ENCODE data around the gene DDIT4L. TPM values are rescaled to one million over a fixed set of nuclear protein-coding genes. Genes with fewer than 3 reads are reported as not detected.

The DDIT4L gene
- total and polyA plus RNA-seq, 2 of the 8 experiments (the other 6 are each of a cell fraction or from before 2014, with no cell fraction given): 3.5 to 6.0 TPM

DNA sequence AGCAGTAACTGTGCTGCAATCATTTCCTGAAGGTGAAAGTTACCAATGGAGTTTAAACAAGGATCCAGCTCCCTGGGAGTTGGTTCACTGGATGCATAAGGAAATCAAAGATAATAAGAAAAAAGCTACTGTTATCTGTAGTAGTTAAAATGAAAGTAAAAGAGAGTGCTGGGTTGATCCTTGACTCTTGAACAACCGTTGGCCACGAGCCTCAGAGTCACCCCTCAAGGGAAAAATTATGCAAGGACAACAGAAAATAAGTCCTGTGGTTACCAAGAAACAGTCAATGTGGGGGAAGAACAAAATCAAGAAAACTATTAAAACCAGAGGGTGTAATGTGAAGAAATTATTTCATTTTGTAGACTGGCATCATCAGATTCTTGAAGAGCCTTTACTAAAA, 49.7 kb upstream of the DDIT4L start:
- POLR2A ChIA-PET (ENCODE audit: partially characterized antibody): no interaction called here
- 92% methylated on average over 2 of the region's 2 CpGs; no CpG with 5 or more reads in 1 of the 2 experiments for WGBS, 2 experiments (ENCODE audit: extremely low coverage in 1 of 2, insufficient coverage in 1 of 2, insufficient read length in 1 of 2, insufficient replicate concordance in 2 of 2, low coverage in 1 of 2, low lambda C conversion rate in 2 of 2, missing lambda C conversion rate in 1 of 2)

More for the DNA sequence above, 49.7 kb upstream of the DDIT4L start:
- CTCF ChIA-PET (ENCODE audit: partially characterized antibody): interaction anchor here (1.3 kb wide), 1 partner anchor 133 kb away, joined by 4 read pairs; no protein-coding TSS in a partner anchor
- Histone ChIP-seq H4K91ac (replicated peaks; ENCODE audit: insufficient read length, low read length) (no peak overlapping the region), H3K4me1 (replicated peaks in 1 of 4; ENCODE audit: control insufficient read depth in 3 of 4, insufficient read depth in 4 of 4, low read length in 3 of 4) (peaks cover 0 to 3% (median 0%) of the 10 kb centered on the region in 4 experiments; a peak in 1 of 7 replicates), H3K79me2 (ENCODE audit: control insufficient read depth in 1 of 2, insufficient read depth in 2 of 2, low read length in 2 of 2) (no peaks in the 10 kb centered on the region), H2BK120ac (replicated peaks; ENCODE audit: low read depth, low read length) (no peak overlapping the region), H3K4me2 (ENCODE audit: insufficient read depth in 1 of 2, low read depth in 2 of 2, low read length in 2 of 2) (no peak overlapping the region), H3K27me3 (replicated peaks in 1 of 4; ENCODE audit: control insufficient read depth in 3 of 4, extremely low read depth in 1 of 4, insufficient read depth in 3 of 4, low read length in 3 of 4) (no peaks in the 10 kb centered on the region), H3K4ac (replicated peaks; ENCODE audit: insufficient read length, low read depth, low read length) (no peak overlapping the region), H3K79me1 (ENCODE audit: low read depth, low read length) (no peaks in the 10 kb centered on the region), H3K27ac (ENCODE audit: low read depth, low read length) (no peak overlapping the region), H2AFZ (ENCODE audit: low read length) (no peak overlapping the region), H3K56ac (replicated peaks; ENCODE audit: insufficient read length, low read depth, low read length) (no peak overlapping the region), H2AK5ac (ENCODE audit: low read depth, low read length) (no peak overlapping the region), H3K4me3 (ENCODE audit: extremely low read depth in 1 of 4, insufficient read depth in 2 of 4, low read depth in 3 of 4, low read length in 4 of 4) (no peak overlapping the region), H4K8ac (ENCODE audit: extremely low read depth, insufficient read depth, low read length) (no peak overlapping the region), H4K20me1 (replicated peaks in 1 of 2; ENCODE audit: control insufficient read depth in 1 of 2, insufficient read depth in 2 of 2, low read length in 2 of 2) (no peaks in the 10 kb centered on the region), H3K36me3 (ENCODE audit: control insufficient read depth in 2 of 4, insufficient read depth in 4 of 4, low read length in 3 of 4) (no peaks in the 10 kb centered on the region; a peak in 1 of 8 replicates), H2BK20ac (ENCODE audit: low read length) (no peak overlapping the region), H2BK15ac (ENCODE audit: low read length) (no peak overlapping the region), H4K5ac (ENCODE audit: insufficient read length, low read depth, low read length) (no peak overlapping the region), H2BK12ac (ENCODE audit: low read depth, low read length) (no peak overlapping the region), H3K23me2 (ENCODE audit: low read depth, low read length) (no peaks in the 10 kb centered on the region), H2BK5ac (ENCODE audit: low read depth, low read length) (no peak overlapping the region), H3K23ac (ENCODE audit: insufficient read length) (no peak overlapping the region), H3K18ac (ENCODE audit: extremely low read depth, low read length) (no peak overlapping the region), H3K14ac (ENCODE audit: insufficient read length) (no peak overlapping the region), H3K9me3 (ENCODE audit: insufficient read depth in 2 of 2, low read depth in 1 of 2, low read length in 1 of 2) (no peaks in the 10 kb centered on the region; a peak in 1 of 4 replicates), H3K9ac (replicated peaks in 1 of 4; ENCODE audit: extremely low read depth in 1 of 4, low read depth in 3 of 4, low read length in 3 of 4) (no peak overlapping the region)
- DNase-seq (ENCODE audit: low read depth in 1 of 2, low spot score in 2 of 2) (no peak), FAIRE-seq (no peak)
- TF ChIP-seq GABPA (IDR thresholded peaks at IDR 0.05; ENCODE audit: borderline replicate concordance, insufficient read depth, low read length) (no peak), POU5F1 (IDR thresholded peaks at IDR 0.05; ENCODE audit: low read depth, low read length) (no peak), EGR1 (IDR thresholded peaks at IDR 0.05; ENCODE audit: borderline replicate concordance, low read depth, low read length) (no peak), NANOG (IDR thresholded peaks at IDR 0.05; ENCODE audit: insufficient read depth, low read depth, low read length, poor library complexity, severe bottlenecking) (no peak), SIX5 (IDR thresholded peaks at IDR 0.05; ENCODE audit: low read depth, low read length) (no peak), KDM5A (IDR thresholded peaks at IDR 0.05; ENCODE audit: low read length) (no peak), TCF12 (IDR thresholded peaks at IDR 0.05; ENCODE audit: low read depth, low read length) (no peak)
- TF ChIP-seq, protein P1, sequence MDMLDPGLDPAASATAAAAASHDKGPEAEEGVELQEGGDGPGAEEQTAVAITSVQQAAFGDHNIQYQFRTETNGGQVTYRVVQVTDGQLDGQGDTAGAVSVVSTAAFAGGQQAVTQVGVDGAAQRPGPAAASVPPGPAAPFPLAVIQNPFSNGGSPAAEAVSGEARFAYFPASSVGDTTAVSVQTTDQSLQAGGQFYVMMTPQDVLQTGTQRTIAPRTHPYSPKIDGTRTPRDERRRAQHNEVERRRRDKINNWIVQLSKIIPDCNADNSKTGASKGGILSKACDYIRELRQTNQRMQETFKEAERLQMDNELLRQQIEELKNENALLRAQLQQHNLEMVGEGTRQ (IDR thresholded peaks at IDR 0.05; ENCODE audit: low read length): no peak
